Hematopoietic multipotent progenitor cell treated with erythropoietin and hydrocortisone succinate and interleukin-3 and kit ligand, for 4 days (in vitro differentiated cells): Measurements from ENCODE around the gene CCDC137.

Experiments
- DNase-seq: peaks from one replicate; pipeline ENCODE4 v3.0.0-alpha.2; 2015

Gene CCDC137

DNA sequence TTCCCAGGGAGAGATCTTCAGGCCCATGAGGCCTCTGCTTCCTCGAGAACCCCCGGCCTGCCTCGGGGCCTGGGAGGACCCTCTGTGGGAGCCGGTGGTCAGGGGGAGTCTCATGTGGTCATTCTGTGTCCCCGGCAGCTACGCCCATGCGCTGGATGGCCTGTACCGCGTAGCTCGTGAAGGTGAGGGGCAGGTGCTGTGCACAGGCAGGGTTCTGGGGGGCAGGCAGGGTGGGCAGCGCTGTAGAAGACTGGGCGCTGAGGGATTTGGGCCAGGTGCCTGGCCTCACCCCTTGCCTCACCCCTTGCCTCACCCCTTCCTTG is 50.1 kb downstream of the CCDC137 start:
- no peak for DNase-seq

DNA sequence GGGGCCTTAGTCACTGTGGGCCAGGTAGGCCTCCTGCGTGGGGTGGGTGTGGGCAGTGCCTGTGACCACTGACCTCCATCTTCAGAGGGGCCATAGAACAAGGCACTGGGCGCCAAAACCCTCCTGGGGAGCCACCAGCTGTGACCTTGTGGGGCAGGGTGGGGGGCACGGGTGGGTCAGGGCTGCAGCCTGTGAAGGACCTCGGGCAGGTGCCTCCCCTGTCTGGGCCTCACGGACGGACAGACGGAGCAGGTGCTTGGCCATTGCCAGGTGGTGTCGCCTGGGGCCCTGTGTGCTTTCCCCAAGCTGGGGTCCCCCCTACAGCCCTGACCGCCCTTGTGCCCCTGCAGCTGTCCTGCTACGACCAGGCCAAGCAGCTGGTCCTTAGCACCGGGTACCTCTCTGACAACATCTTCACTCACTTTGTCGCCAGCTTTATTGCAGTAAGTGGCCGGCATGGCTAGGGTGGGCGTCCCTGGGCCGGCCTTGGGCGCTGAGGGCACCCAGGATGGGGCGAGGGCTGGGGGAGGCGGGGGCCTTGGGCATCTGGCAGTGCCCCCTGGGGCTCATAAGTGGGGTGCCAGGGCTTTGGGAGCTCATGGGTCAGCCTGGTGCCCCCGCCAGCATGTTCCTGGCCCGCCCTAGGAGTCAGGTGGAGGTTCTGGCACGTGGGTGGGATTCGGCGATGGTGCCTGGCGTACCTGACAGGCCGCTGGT is 50.7 kb downstream of the CCDC137 start:
- DNase-seq = no peak

DNA sequence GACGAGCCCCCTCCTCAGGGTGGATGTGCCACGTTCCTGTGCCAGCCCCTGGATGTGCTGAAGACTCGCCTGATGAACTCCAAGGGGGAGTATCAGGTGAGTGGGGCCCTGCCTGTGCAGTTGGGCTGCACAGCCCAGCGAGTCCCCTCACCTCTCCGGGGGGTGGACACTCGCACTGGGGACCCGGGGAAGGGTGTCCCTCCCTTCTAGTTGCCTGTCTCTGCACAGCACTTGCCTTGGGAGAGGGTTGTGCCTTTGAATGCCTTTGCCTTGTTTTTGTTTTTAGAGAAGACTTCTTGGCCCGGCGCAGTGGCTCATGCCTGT is 51.2 kb downstream of the CCDC137 start:
- no peak for DNase-seq

DNA sequence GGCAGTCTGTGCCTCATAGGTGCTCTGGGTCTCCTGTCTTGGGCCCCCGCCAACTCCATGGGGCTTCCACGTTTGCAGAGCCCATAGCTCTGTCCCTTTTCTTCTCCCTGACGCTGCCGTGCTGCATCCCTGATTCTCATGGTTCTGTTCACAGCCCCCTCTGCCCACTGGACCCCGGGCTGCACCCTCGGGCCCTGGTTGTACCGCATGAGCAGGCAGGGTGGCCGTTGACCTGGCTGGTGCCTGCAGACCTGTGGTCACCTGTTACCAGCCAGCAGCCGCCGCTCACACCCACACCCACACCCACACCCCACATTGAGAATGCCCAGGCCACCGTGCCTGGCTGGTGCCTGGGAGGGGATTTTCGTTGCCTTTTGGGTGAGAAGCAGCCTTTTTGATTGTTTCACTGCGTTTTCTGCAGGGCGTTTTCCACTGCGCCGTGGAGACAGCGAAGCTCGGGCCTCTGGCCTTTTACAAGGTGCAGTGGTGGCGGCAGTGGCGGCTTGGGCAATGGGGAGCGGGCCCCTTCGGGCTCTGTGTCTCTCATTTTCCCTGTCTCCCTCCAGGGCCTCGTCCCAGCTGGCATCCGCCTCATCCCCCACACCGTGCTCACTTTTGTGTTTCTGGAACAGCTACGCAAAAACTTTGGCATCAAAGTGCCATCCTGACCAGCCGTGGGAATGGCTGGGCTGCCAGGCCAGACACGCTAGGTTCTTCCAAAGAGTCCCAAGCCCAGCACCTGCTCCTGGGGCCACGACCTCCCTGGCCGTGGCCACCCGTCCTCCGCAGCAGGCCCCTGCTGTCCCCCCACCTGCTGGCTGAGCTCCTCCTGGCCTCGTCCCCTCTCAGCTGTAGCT is 53.1 kb downstream of the CCDC137 start:
- no peak for DNase-seq

DNA sequence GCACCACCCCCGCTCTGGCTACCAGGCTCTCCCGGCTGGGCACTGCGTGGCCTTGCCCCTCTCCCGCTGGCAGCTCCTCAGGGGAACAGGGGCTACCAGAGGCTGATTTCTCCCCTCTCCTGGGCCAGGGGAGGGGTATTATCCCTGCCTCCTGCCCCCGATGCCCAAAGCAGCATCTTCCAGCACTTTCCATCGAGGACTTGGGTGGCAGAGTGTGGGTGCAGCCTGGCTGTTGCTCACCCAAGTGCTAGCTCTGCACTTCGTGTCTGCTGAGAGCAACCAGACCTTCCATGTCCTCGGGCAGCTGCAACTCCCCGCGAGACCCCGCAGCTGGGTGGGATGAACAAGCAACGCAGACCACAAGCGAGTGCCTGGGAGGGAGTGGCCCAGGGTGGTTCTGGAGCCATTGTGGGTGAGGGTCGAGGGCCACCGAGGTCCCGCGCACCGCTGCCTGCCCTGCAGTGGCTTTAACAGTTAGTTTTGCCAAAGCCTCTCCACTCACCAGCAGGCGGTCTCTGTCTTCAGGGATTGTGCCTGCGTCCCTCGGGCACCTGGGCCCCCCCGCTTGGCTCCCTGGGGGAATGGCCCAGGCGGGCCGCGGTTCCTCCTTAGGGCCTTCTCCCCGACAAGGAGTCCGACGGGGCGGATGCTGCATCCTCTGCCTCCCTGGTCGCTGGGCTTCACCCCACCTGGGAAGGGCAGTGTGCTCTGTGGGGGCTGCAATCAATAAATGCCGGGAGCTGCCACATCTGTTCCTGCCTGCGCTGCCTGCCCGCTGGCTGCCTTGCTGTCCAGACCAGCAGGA is 53.9 kb downstream of the CCDC137 start:
- no peak for DNase-seq

DNA sequence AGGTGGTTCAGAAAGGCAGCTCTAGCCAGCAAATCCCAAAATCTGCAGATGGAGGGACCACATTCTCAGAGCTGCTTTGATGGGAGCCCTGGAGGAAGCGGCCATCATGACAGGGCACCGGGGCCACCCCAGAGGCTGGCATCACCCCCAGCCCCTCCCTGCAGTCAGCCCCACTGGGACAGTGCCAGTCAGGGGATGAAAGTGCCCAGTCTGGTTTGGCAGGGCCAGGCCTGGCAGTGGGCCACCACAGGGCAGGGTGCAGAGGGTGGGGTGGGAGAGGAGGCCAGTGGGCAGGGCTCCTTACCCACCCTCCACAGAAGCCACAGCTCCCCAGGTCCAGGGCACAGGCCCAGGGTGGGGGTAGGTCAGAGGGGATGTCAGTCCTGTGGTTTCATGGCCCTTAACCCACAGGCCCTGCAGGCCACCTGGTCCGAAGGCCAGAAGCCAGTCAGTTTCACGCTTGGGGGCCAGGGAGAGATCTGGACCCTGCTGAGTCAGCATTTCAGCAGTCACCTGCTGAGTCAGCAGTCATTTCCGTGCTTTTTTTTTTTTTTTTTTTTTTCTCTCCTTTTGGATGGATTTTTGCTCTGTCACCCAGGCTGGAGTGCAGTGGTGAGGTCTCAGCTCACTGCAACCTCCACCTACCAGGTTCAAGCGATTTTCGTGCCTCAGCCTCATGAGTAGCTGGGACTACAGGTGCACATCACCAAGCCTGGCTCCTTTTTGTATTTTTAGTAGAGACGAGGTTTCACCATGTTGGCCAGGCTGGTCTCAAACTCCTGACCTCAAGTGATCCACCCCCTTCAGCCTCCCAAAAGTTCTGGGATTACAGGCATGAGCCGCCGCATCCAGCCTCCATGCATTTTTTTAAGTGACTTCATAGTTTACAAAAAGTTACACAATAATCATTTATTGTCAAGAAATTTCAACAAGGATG is 55.9 kb downstream of the CCDC137 start:
- DNase-seq = peak; percentile 57
